Ishikawa (cell line): ENCODE results near the gene SLC27A1.
A peak's percentile ranks its signal among the peaks of the same experiment; 100 is the strongest.

Experiments used
- CEBPB ChIP-seq: IDR thresholded peaks from 2 replicates; pipeline ENCODE4 v1.6.1; 2012
- CREB1 ChIP-seq: IDR thresholded peaks from 2 replicates; pipeline ENCODE4 v1.6.1; 2012; ENCODE audit warnings: low read depth
- EGR1 ChIP-seq: IDR thresholded peaks from 2 replicates; pipeline ENCODE4 v1.6.1; 2012
- EP300 ChIP-seq: IDR thresholded peaks from 2 replicates; pipeline ENCODE4 v1.6.1; 2012; ENCODE audit warnings: borderline replicate concordance
- FOXM1 ChIP-seq: IDR thresholded peaks from 2 replicates; pipeline ENCODE4 v1.6.1; 2012; ENCODE audit warnings: low read depth, borderline replicate concordance
- MAX ChIP-seq: IDR thresholded peaks from 2 replicates; pipeline ENCODE4 v1.6.1; 2012
- NFIC ChIP-seq: IDR thresholded peaks from 2 replicates; pipeline ENCODE4 v1.6.1; 2012
- RAD21 ChIP-seq: IDR thresholded peaks from 2 replicates; pipeline ENCODE4 v1.6.1; 2012; ENCODE audit warnings: low read depth
- REST ChIP-seq: IDR thresholded peaks from 2 replicates; pipeline ENCODE4 v1.6.1; 2012; ENCODE audit warnings: low read depth, mild to moderate bottlenecking
- TAF1 ChIP-seq: IDR thresholded peaks from 2 replicates; pipeline ENCODE4 v1.6.1; 2012; ENCODE audit warnings: low read depth, mild to moderate bottlenecking
- TCF12 ChIP-seq: IDR thresholded peaks from 2 replicates; pipeline ENCODE4 v1.6.1; 2012; ENCODE audit warnings: low read depth
- TEAD4 ChIP-seq: IDR thresholded peaks from 2 replicates; pipeline ENCODE4 v1.6.1; 2012
- YY1 ChIP-seq: IDR thresholded peaks from 2 replicates; pipeline ENCODE4 v1.6.1; 2012; ENCODE audit warnings: low read depth
- ZBTB7A ChIP-seq: IDR thresholded peaks from 2 replicates; pipeline ENCODE4 v1.6.1; 2012; ENCODE audit warnings: low read depth
- TF ChIP-seq, protein P1 (sequence below): IDR thresholded peaks from 2 replicates; pipeline ENCODE4 v1.6.1; 2012

Gene SLC27A1

GRCh38 chr19:17529239-17530158 lies 59.2 kb downstream of the SLC27A1 start:
- TF ChIP-seq RAD21 (no peak), YY1 (no peak), TAF1 (no peak), TCF12 (no peak), CREB1 (no peak), EP300 (no peak), FOXM1 (no peak), ZBTB7A (no peak), NFIC (no peak), REST (no peak), CEBPB (no peak), TEAD4 (no peak), EGR1 (no peak), MAX (no peak)
- TF ChIP-seq, protein P1, sequence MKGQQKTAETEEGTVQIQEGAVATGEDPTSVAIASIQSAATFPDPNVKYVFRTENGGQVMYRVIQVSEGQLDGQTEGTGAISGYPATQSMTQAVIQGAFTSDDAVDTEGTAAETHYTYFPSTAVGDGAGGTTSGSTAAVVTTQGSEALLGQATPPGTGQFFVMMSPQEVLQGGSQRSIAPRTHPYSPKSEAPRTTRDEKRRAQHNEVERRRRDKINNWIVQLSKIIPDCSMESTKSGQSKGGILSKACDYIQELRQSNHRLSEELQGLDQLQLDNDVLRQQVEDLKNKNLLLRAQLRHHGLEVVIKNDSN, result no peak

- peak; percentile 45; the same call in 1 of the 2 replicates for TF ChIP-seq MAX
- no peak for TF ChIP-seq EP300
- TF ChIP-seq EGR1, result no peak
Measured at GRCh38 chr19:17530586-17530985, 60.3 kb downstream of the SLC27A1 start.

- no peak for TF ChIP-seq TEAD4
- TF ChIP-seq REST, result no peak
- no peak for TF ChIP-seq EGR1
- TF ChIP-seq YY1, result no peak
- no peak for TF ChIP-seq CREB1
- TF ChIP-seq MAX, result no peak
- TF ChIP-seq CEBPB, result no peak
- TF ChIP-seq RAD21, result no peak
- TF ChIP-seq TAF1, result no peak
- no peak for TF ChIP-seq NFIC
- TF ChIP-seq, protein P1, result no peak
- TF ChIP-seq EP300, result no peak
- no peak for TF ChIP-seq TCF12
- TF ChIP-seq FOXM1, result no peak
- TF ChIP-seq ZBTB7A, result no peak
Measured at GRCh38 chr19:17532116-17532515, 61.8 kb downstream of the SLC27A1 start.

GRCh38 chr19:17532557-17532956 lies 62.2 kb downstream of the SLC27A1 start:
- no peak for TF ChIP-seq NFIC
- no peak for TF ChIP-seq YY1
- no peak for TF ChIP-seq EP300
- TF ChIP-seq, protein P1, result no peak
- TF ChIP-seq CREB1, result no peak
- TF ChIP-seq FOXM1, result no peak
- TF ChIP-seq EGR1, result no peak
- TF ChIP-seq RAD21, result no peak
- no peak for TF ChIP-seq MAX
- no peak for TF ChIP-seq TEAD4
- TF ChIP-seq CEBPB, result no peak
- no peak for TF ChIP-seq TAF1
- TF ChIP-seq REST, result no peak
- TF ChIP-seq ZBTB7A, result no peak
- no peak for TF ChIP-seq TCF12
